Measurements from ENCODE around the gene SERBP1.

Gene SERBP1

GRCh38 chr1:67383999-67384638 is 46.1 kb downstream of the SERBP1 start:
- H3K27me3 Mint-ChIP-seq, result no peaks in the 10 kb centered on the region
- H3K9me3 Mint-ChIP-seq, result peaks cover 0 to 8% of the 10 kb centered on the region in 2 donors
- H3K4me1 Mint-ChIP-seq (ENCODE audit: low read depth in 2 of 2), result no peaks in the 10 kb centered on the region
- DNase-seq (no peak), ATAC-seq (replicated peaks) (no peak)
- no peak overlapping the region for H3K27ac Mint-ChIP-seq
- H3K4me3 Mint-ChIP-seq, result no peak overlapping the region
- H3K36me3 Mint-ChIP-seq (ENCODE audit: insufficient read depth), result peaks cover 16% of the 10 kb centered on the region

GRCh38 chr1:67382292-67382691 is 47.9 kb downstream of the SERBP1 start:
- no peaks in the 10 kb centered on the region for H3K27me3 Mint-ChIP-seq
- DNase-seq (no peak), ATAC-seq (replicated peaks) (no peak)
- no peak overlapping the region for H3K4me3 Mint-ChIP-seq
- peaks cover 0 to 8% of the 10 kb centered on the region in 2 donors for H3K9me3 Mint-ChIP-seq
- H3K4me1 Mint-ChIP-seq (ENCODE audit: low read depth in 2 of 2), result no peaks in the 10 kb centered on the region
- peaks cover 17% of the 10 kb centered on the region for H3K36me3 Mint-ChIP-seq (ENCODE audit: insufficient read depth)
- peak overlapping the region in 1 of 2 donors; percentile 14 for H3K27ac Mint-ChIP-seq

GRCh38 chr1:67381154-67381553 is 49.0 kb downstream of the SERBP1 start:
- no peak overlapping the region for H3K4me3 Mint-ChIP-seq
- H3K9me3 Mint-ChIP-seq, result peaks cover 0 to 6% of the 10 kb centered on the region in 2 donors
- ATAC-seq (replicated peaks), result no peak
- H3K27ac Mint-ChIP-seq, result no peak overlapping the region
- no peak for DNase-seq
- peaks cover 12% of the 10 kb centered on the region for H3K36me3 Mint-ChIP-seq (ENCODE audit: insufficient read depth)
- H3K27me3 Mint-ChIP-seq, result no peaks in the 10 kb centered on the region
- no peaks in the 10 kb centered on the region for H3K4me1 Mint-ChIP-seq (ENCODE audit: low read depth in 2 of 2)

- Mint-ChIP-seq H3K9me3 (no peaks in the 10 kb centered on the region), H3K36me3 (ENCODE audit: insufficient read depth) (peaks cover 10% of the 10 kb centered on the region), H3K4me3 (no peak overlapping the region), H3K4me1 (ENCODE audit: low read depth in 2 of 2) (no peaks in the 10 kb centered on the region), H3K27ac (peak overlapping the region in 1 of 2 donors; percentile 38), H3K27me3 (no peaks in the 10 kb centered on the region)
- ATAC-seq (replicated peaks) (no peak), DNase-seq (no peak)
Observed at GRCh38 chr1:67377253-67377652, 52.9 kb downstream of the SERBP1 start.

GRCh38 chr1:67376381-67376780 is 53.8 kb downstream of the SERBP1 start:
- DNase-seq (no peak), ATAC-seq (replicated peaks) (no peak)
- Mint-ChIP-seq H3K4me1 (ENCODE audit: low read depth in 2 of 2) (no peaks in the 10 kb centered on the region), H3K36me3 (ENCODE audit: insufficient read depth) (peaks cover 10% of the 10 kb centered on the region), H3K4me3 (no peak overlapping the region), H3K27me3 (no peaks in the 10 kb centered on the region), H3K9me3 (no peaks in the 10 kb centered on the region), H3K27ac (no peak overlapping the region)

- no peak overlapping the region for H3K4me3 Mint-ChIP-seq
- no peak for DNase-seq
- H3K4me1 Mint-ChIP-seq (ENCODE audit: low read depth in 2 of 2), result no peaks in the 10 kb centered on the region
- no peaks in the 10 kb centered on the region for H3K9me3 Mint-ChIP-seq
- ATAC-seq (replicated peaks), result no peak
- H3K27me3 Mint-ChIP-seq, result no peaks in the 10 kb centered on the region
- no peak overlapping the region for H3K27ac Mint-ChIP-seq
- peaks cover 10% of the 10 kb centered on the region for H3K36me3 Mint-ChIP-seq (ENCODE audit: insufficient read depth)
Observed at GRCh38 chr1:67372898-67373297, 57.3 kb downstream of the SERBP1 start.

- peaks cover 7% of the 10 kb centered on the region for H3K36me3 Mint-ChIP-seq (ENCODE audit: insufficient read depth)
- H3K27me3 Mint-ChIP-seq, result no peaks in the 10 kb centered on the region
- ATAC-seq (replicated peaks) (no peak), DNase-seq (no peak)
- H3K4me1 Mint-ChIP-seq (ENCODE audit: low read depth in 2 of 2), result no peaks in the 10 kb centered on the region
- H3K27ac Mint-ChIP-seq, result no peak overlapping the region
- H3K4me3 Mint-ChIP-seq, result no peak overlapping the region
- H3K9me3 Mint-ChIP-seq, result no peaks in the 10 kb centered on the region
Observed at GRCh38 chr1:67372136-67372535, 58.1 kb downstream of the SERBP1 start.

- no peaks in the 10 kb centered on the region for H3K4me1 Mint-ChIP-seq (ENCODE audit: low read depth in 2 of 2)
- DNase-seq (no peak), ATAC-seq (replicated peaks) (no peak)
- H3K4me3 Mint-ChIP-seq, result no peak overlapping the region
- no peaks in the 10 kb centered on the region for H3K27me3 Mint-ChIP-seq
- H3K36me3 Mint-ChIP-seq (ENCODE audit: insufficient read depth), result peaks cover 7% of the 10 kb centered on the region
- H3K9me3 Mint-ChIP-seq, result no peaks in the 10 kb centered on the region
- no peak overlapping the region for H3K27ac Mint-ChIP-seq
Observed at GRCh38 chr1:67371681-67372080, 58.5 kb downstream of the SERBP1 start.

- no peak for ATAC-seq (replicated peaks)
- no peaks in the 10 kb centered on the region for H3K4me1 Mint-ChIP-seq (ENCODE audit: low read depth in 2 of 2)
- no peak overlapping the region for H3K4me3 Mint-ChIP-seq
- no peaks in the 10 kb centered on the region for H3K27me3 Mint-ChIP-seq
- H3K27ac Mint-ChIP-seq, result no peak overlapping the region
- no peaks in the 10 kb centered on the region for H3K9me3 Mint-ChIP-seq
- no peak for DNase-seq
- H3K36me3 Mint-ChIP-seq (ENCODE audit: insufficient read depth), result peaks cover 7% of the 10 kb centered on the region
Observed at GRCh38 chr1:67371043-67371442, 59.2 kb downstream of the SERBP1 start.

GRCh38 chr1:67368046-67368514 is 62.1 kb downstream of the SERBP1 start:
- Mint-ChIP-seq H3K9me3 (no peaks in the 10 kb centered on the region), H3K36me3 (ENCODE audit: insufficient read depth) (no peaks in the 10 kb centered on the region), H3K4me3 (no peak overlapping the region), H3K27me3 (no peaks in the 10 kb centered on the region), H3K4me1 (ENCODE audit: low read depth in 2 of 2) (no peaks in the 10 kb centered on the region), H3K27ac (no peak overlapping the region)
- DNase-seq (no peak), ATAC-seq (replicated peaks) (no peak)

GRCh38 chr1:67367370-67368045 is 62.7 kb downstream of the SERBP1 start:
- Mint-ChIP-seq H3K36me3 (ENCODE audit: insufficient read depth) (no peaks in the 10 kb centered on the region), H3K27ac (no peak overlapping the region), H3K4me1 (ENCODE audit: low read depth in 2 of 2) (no peaks in the 10 kb centered on the region), H3K27me3 (no peaks in the 10 kb centered on the region), H3K4me3 (no peak overlapping the region), H3K9me3 (no peaks in the 10 kb centered on the region)
- DNase-seq (no peak), ATAC-seq (replicated peaks) (no peak)

- H3K36me3 Mint-ChIP-seq (ENCODE audit: insufficient read depth), result no peaks in the 10 kb centered on the region
- no peak overlapping the region for H3K27ac Mint-ChIP-seq
- ATAC-seq (replicated peaks), result no peak
Observed at GRCh38 chr1:67361641-67362040, 68.6 kb downstream of the SERBP1 start.

GRCh38 chr1:67359592-67359991 is 70.6 kb downstream of the SERBP1 start:
- Mint-ChIP-seq H3K9me3 (no peaks in the 10 kb centered on the region), H3K36me3 (ENCODE audit: insufficient read depth) (no peaks in the 10 kb centered on the region), H3K4me3 (no peak overlapping the region), H3K27me3 (no peaks in the 10 kb centered on the region), H3K4me1 (ENCODE audit: low read depth in 2 of 2) (no peaks in the 10 kb centered on the region), H3K27ac (no peak overlapping the region)
- DNase-seq (no peak), ATAC-seq (replicated peaks) (peak; percentile 26)

More at GRCh38 chr1:67361641-67362040, 68.6 kb downstream of the SERBP1 start:
- H3K4me1 Mint-ChIP-seq (ENCODE audit: low read depth in 2 of 2), result no peaks in the 10 kb centered on the region
- no peak for DNase-seq
- no peak overlapping the region for H3K4me3 Mint-ChIP-seq
- H3K9me3 Mint-ChIP-seq, result no peaks in the 10 kb centered on the region
- no peaks in the 10 kb centered on the region for H3K27me3 Mint-ChIP-seq

All from effector memory CD8-positive, alpha-beta T cell (primary cell).